GM19193 (cell line): ENCODE results near the gene NOS1AP.

Source experiments
- POLR2A ChIP-seq: IDR thresholded peaks from 4 replicates; pipeline ENCODE4 v1.6.1; 2011; ENCODE audit not compliant: insufficient read depth, insufficient read length; ENCODE audit errors: extremely low read depth

The NOS1AP gene

GRCh38 chr1:162407539-162407938 lies 338.0 kb downstream of the NOS1AP start:
- TF ChIP-seq POLR2A, result no peak

- TF ChIP-seq POLR2A, result no peak
Measured at GRCh38 chr1:162412002-162412401, 342.5 kb downstream of the NOS1AP start, which contains the start of gene SH2D1B. SH2D1B (minus strand) TSS chr1:162412136; CDS start chr1:162412016, 120 bp downstream.

- no peak for TF ChIP-seq POLR2A
Measured at GRCh38 chr1:162416215-162416614, 346.7 kb downstream of the NOS1AP start.

GRCh38 chr1:162416909-162417308 lies 347.4 kb downstream of the NOS1AP start:
- TF ChIP-seq POLR2A, result no peak

DNA sequence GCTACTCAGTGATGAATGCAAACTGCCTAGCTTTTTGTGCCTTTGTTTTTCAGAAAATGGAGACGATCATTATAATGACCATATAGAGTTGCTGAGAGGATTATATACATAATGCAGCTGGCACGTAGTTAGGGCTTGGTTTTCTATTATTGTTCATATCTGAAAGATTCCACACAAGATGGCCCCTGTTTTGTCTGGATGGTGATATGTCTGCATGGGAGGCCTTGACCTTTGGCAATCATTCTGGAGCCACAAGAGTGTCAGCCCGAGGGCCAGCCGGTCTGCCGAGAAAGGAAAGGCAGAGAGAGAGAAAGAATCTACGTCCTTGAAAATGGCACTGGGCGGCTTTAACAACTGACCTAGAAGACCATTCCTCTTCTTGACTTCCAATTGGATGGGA lies 348.2 kb downstream of the NOS1AP start:
- no peak for TF ChIP-seq POLR2A
